Measurements from ENCODE around the gene LTBP1. TPM values are rescaled to one million over a fixed set of nuclear protein-coding genes. Genes with fewer than 3 reads are reported as not detected.

Gene LTBP1
- total RNA-seq, 1 experiment from 2014 or later: 28.5 TPM

GRCh38 chr2:33029459-33029858 lies 82.7 kb downstream of the LTBP1 start:
- WGBS (ENCODE audit: extremely low coverage, insufficient read length, low lambda C conversion rate): no CpG with 5 or more reads among the region's 3 CpGs
- H3K4me3 Mint-ChIP-seq: no peak overlapping the region
- peaks cover under 1 to 3% (median 2%) of the 10 kb centered on the region in 3 experiments for H3K36me3 Mint-ChIP-seq (ENCODE audit: insufficient read depth in 1 of 3, low read depth in 3 of 3)
- TF ChIP-seq CTCF (conservative IDR thresholded peaks at IDR 0.05): no peak
- DNase-seq: no peak
- Histone ChIP-seq H3K4me2 (ENCODE audit: insufficient read depth, insufficient read length, low read length) (no peak overlapping the region), H3K18ac (ENCODE audit: insufficient read length, low read depth, low read length) (no peak overlapping the region), H3K9me3 (ENCODE audit: control insufficient read depth, low read depth, low read length) (no peaks in the 10 kb centered on the region), H3K4ac (ENCODE audit: low read depth, low read length) (no peak overlapping the region), H2AFZ (ENCODE audit: low read length) (no peak overlapping the region), H2BK12ac (ENCODE audit: insufficient read length, low read depth, low read length) (no peak overlapping the region), H3K9ac (ENCODE audit: extremely low read depth, insufficient read length, low read length) (no peak overlapping the region), H2BK15ac (ENCODE audit: low read depth, low read length) (no peak overlapping the region), H4K5ac (ENCODE audit: insufficient read length, low read depth, low read length) (no peak overlapping the region), H3K14ac (ENCODE audit: insufficient read depth, low read length) (no peak overlapping the region), H3K27ac (ENCODE audit: insufficient read length, low read depth, low read length) (no peak overlapping the region), H3K56ac (ENCODE audit: insufficient read length, low read depth, low read length) (no peak overlapping the region), H3K23me2 (ENCODE audit: insufficient read length, low read depth, low read length, poor library complexity, severe bottlenecking) (no peaks in the 10 kb centered on the region), H2BK5ac (ENCODE audit: insufficient read length, low read length) (no peak overlapping the region), H3K4me1 (ENCODE audit: insufficient read depth, low read length) (no peaks in the 10 kb centered on the region), H4K91ac (ENCODE audit: insufficient read length, low read depth, low read length) (no peak overlapping the region), H3K23ac (ENCODE audit: insufficient read length, low read depth, low read length) (no peak overlapping the region), H2BK20ac (ENCODE audit: low read depth, low read length, poor library complexity, severe bottlenecking) (no peak overlapping the region), H2AK5ac (ENCODE audit: insufficient read length, low read length) (no peak overlapping the region), H3K27me3 (ENCODE audit: insufficient read depth, low read length) (no peaks in the 10 kb centered on the region), H3K79me2 (ENCODE audit: insufficient read depth, low read length) (no peaks in the 10 kb centered on the region), H2BK120ac (ENCODE audit: low read depth, low read length, poor library complexity, severe bottlenecking) (no peak overlapping the region), H3K79me1 (ENCODE audit: insufficient read depth, low read depth, low read length, poor library complexity, severe bottlenecking) (no peaks in the 10 kb centered on the region), H3T11ph (ENCODE audit: low read length) (no peak overlapping the region), H4K8ac (replicated peaks; ENCODE audit: insufficient read length, low read depth, low read length) (no peak overlapping the region), H4K20me1 (ENCODE audit: control insufficient read depth, insufficient read depth, insufficient read length) (no peaks in the 10 kb centered on the region)
- H3K4me1 Mint-ChIP-seq: peaks cover 5 to 13% of the 10 kb centered on the region in 2 experiments
- no peak overlapping the region for H3K27ac Mint-ChIP-seq
- H3K9me3 Mint-ChIP-seq: peaks cover under 1 to 3% of the 10 kb centered on the region in 2 experiments; a peak in 4 of 5 replicates
- H3K27me3 Mint-ChIP-seq (ENCODE audit: low read depth): no peaks in the 10 kb centered on the region
